ENCODE measurements around the gene DUSP12.
A peak's percentile ranks its signal among the peaks of the same experiment; 100 is the strongest.

DNA sequence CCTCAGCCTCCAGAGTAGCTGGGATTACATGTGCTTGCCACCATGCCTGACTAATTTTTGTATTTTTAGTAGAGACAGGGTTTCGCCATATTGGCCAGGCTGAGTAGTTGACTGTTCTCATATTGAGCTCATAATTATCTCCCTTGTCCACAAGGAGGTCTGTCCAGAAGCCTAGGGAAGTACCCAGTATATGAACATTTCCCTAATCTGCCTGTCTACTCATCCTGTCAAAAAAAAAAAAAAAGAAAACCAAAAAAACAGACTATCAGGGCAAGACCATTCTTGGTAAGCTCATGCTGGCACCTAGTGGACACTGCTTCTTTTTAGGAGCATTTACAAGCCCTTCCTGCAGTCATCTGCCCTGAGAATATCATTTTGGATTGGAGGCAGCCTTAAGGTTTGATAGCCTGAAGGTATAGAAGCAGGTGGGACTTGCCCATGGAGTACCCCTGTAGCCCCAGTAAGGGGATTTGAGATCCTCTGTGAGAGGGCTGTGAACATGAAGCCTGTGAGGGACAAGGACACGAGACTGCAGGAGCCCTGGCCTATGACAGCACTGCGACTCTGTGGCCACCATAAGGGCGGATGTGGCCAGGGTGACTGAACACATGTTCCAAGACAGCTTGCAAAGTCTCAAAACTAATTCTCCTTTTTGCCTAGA is 10.8 kb upstream of the DUSP12 start:
- TF ChIP-seq, protein P1, sequence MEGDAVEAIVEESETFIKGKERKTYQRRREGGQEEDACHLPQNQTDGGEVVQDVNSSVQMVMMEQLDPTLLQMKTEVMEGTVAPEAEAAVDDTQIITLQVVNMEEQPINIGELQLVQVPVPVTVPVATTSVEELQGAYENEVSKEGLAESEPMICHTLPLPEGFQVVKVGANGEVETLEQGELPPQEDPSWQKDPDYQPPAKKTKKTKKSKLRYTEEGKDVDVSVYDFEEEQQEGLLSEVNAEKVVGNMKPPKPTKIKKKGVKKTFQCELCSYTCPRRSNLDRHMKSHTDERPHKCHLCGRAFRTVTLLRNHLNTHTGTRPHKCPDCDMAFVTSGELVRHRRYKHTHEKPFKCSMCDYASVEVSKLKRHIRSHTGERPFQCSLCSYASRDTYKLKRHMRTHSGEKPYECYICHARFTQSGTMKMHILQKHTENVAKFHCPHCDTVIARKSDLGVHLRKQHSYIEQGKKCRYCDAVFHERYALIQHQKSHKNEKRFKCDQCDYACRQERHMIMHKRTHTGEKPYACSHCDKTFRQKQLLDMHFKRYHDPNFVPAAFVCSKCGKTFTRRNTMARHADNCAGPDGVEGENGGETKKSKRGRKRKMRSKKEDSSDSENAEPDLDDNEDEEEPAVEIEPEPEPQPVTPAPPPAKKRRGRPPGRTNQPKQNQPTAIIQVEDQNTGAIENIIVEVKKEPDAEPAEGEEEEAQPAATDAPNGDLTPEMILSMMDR (IDR thresholded peaks at IDR 0.05; ENCODE audit: low read depth, low read length, missing input control): peak; percentile 50
- TF ChIP-seq GABPA (IDR thresholded peaks at IDR 0.05 in 1 of 2, conservative IDR thresholded peaks at IDR 0.05 in 1 of 2): no peak
- TF ChIP-seq TAF1 (conservative IDR thresholded peaks at IDR 0.05): no peak
- TF ChIP-seq, protein P2, sequence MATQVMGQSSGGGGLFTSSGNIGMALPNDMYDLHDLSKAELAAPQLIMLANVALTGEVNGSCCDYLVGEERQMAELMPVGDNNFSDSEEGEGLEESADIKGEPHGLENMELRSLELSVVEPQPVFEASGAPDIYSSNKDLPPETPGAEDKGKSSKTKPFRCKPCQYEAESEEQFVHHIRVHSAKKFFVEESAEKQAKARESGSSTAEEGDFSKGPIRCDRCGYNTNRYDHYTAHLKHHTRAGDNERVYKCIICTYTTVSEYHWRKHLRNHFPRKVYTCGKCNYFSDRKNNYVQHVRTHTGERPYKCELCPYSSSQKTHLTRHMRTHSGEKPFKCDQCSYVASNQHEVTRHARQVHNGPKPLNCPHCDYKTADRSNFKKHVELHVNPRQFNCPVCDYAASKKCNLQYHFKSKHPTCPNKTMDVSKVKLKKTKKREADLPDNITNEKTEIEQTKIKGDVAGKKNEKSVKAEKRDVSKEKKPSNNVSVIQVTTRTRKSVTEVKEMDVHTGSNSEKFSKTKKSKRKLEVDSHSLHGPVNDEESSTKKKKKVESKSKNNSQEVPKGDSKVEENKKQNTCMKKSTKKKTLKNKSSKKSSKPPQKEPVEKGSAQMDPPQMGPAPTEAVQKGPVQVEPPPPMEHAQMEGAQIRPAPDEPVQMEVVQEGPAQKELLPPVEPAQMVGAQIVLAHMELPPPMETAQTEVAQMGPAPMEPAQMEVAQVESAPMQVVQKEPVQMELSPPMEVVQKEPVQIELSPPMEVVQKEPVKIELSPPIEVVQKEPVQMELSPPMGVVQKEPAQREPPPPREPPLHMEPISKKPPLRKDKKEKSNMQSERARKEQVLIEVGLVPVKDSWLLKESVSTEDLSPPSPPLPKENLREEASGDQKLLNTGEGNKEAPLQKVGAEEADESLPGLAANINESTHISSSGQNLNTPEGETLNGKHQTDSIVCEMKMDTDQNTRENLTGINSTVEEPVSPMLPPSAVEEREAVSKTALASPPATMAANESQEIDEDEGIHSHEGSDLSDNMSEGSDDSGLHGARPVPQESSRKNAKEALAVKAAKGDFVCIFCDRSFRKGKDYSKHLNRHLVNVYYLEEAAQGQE (IDR thresholded peaks at IDR 0.05): no peak
- TF ChIP-seq SP1 (IDR thresholded peaks at IDR 0.05): no peak
- no peak for TF ChIP-seq HNF4A (conservative IDR thresholded peaks at IDR 0.05)
- TF ChIP-seq, protein P3, sequence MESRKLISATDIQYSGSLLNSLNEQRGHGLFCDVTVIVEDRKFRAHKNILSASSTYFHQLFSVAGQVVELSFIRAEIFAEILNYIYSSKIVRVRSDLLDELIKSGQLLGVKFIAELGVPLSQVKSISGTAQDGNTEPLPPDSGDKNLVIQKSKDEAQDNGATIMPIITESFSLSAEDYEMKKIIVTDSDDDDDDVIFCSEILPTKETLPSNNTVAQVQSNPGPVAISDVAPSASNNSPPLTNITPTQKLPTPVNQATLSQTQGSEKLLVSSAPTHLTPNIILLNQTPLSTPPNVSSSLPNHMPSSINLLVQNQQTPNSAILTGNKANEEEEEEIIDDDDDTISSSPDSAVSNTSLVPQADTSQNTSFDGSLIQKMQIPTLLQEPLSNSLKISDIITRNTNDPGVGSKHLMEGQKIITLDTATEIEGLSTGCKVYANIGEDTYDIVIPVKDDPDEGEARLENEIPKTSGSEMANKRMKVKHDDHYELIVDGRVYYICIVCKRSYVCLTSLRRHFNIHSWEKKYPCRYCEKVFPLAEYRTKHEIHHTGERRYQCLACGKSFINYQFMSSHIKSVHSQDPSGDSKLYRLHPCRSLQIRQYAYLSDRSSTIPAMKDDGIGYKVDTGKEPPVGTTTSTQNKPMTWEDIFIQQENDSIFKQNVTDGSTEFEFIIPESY (IDR thresholded peaks at IDR 0.05): no peak
- no peak for TF ChIP-seq EGR1 (IDR thresholded peaks at IDR 0.05; ENCODE audit: low read depth in 2 of 2)
- TF ChIP-seq, protein P4, sequence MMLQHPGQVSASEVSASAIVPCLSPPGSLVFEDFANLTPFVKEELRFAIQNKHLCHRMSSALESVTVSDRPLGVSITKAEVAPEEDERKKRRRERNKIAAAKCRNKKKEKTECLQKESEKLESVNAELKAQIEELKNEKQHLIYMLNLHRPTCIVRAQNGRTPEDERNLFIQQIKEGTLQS (IDR thresholded peaks at IDR 0.05): no peak
- no peak for TF ChIP-seq YY1 (IDR thresholded peaks at IDR 0.05)
- no peak for TF ChIP-seq NR2F2 (IDR thresholded peaks at IDR 0.05)
- TF ChIP-seq RXRA (IDR thresholded peaks at IDR 0.05): no peak
